Measurements from ENCODE around the gene MTHFD1L.

GRCh38 chr6:151041686-151042085 lies 176.2 kb downstream of the MTHFD1L start:
- TF ChIP-seq CTCF (conservative IDR thresholded peaks at IDR 0.05 in 1 of 2, IDR thresholded peaks at IDR 0.05 in 1 of 2; ENCODE audit: low read depth in 1 of 2, low read length in 2 of 2), result no peak
- no peak for TF ChIP-seq EZH2 (IDR thresholded peaks at IDR 0.05; ENCODE audit: low read length, missing control alignments)

All from fibroblast of lung (primary cell).